ENCODE data around the gene SH3GL1.

- no peak for TF ChIP-seq POLR2A (IDR thresholded peaks at IDR 0.05)
- no peak for TF ChIP-seq CTCF (IDR thresholded peaks at IDR 0.05)
- TF ChIP-seq EP300 (IDR thresholded peaks at IDR 0.05), result no peak
Observed at GRCh38 chr19:4425537-4425936, 25.2 kb upstream of the SH3GL1 start.

Data from gastroesophageal sphincter (tissue), 3 donors.